GM18508 (cell line): ENCODE data around the gene OSM.

Source experiments
- ATAC-seq: cut with Tn5 transposase; IDR thresholded peaks from one replicate; pipeline ENCODE4 v1.9.1; 2021; ENCODE audit warnings: moderate number of reproducible peaks; ENCODE audit not compliant: insufficient read depth, unreplicated experiment

OSM gene

GRCh38 chr22:30214703-30215407 is 51.8 kb downstream of the OSM start:
- ATAC-seq, result no peak

GRCh38 chr22:30212996-30213441 is 53.6 kb downstream of the OSM start:
- no peak for ATAC-seq
